K562 (cell line): ENCODE results near the gene PAQR7. TPM values are rescaled to one million over a fixed set of nuclear protein-coding genes. Genes with fewer than 3 reads are reported as not detected.

Experiments
- ARNT ChIP-seq, 2 experiments: fragments of 450-650 bp; IDR thresholded peaks; 2 replicates each; pipeline ENCODE4 v1.6.1; 2016; ENCODE audit warnings: mild to moderate bottlenecking in 1 of 2
- KDM4B ChIP-seq, 2 experiments: fragments of 450-650 bp in 1 of 2; sonication (generic) in 1 of 2; IDR thresholded peaks; 2 replicates each; pipeline ENCODE4 v1.6.1; 2016 to 2017; ENCODE audit warnings: borderline replicate concordance in 2 of 2, antibody characterized with exemption in 1 of 2, low read depth in 1 of 2, mild to moderate bottlenecking in 1 of 2
- MGA ChIP-seq: fragments of 450-650 bp; IDR thresholded peaks from 2 replicates; pipeline ENCODE4 v1.6.1; 2016; ENCODE audit warnings: mild to moderate bottlenecking, moderate library complexity
- NUFIP1 ChIP-seq: fragments of 450-650 bp; IDR thresholded peaks from 2 replicates; pipeline ENCODE4 v1.6.1; 2018; ENCODE audit not compliant: partially characterized antibody
- ZFX ChIP-seq: sonication (generic); formaldehyde crosslinking; IDR thresholded peaks from 2 replicates; pipeline ENCODE4 v1.8.0; 2022; ENCODE audit warnings: mild to moderate bottlenecking, missing genetic modification reagents, moderate library complexity
- ZNF609 ChIP-seq: sonication (generic); formaldehyde crosslinking; IDR thresholded peaks from 2 replicates; pipeline ENCODE4 v1.8.1; 2023; ENCODE audit warnings: missing genetic modification reagents, mild to moderate bottlenecking, borderline replicate concordance
- polyA plus RNA-seq, 8 experiments: library from polyadenylated mRNA; depleted of rRNA in 4 of 8; stranded (reverse) in 5 of 8; unstranded in 3 of 8; fragments of >200 nt; fragmentation: Nextera tagmentation in 2 of 8; fragmentation: Illumina TruSeq in 1 of 8; extraction: Ambion mirVana in 2 of 8; extraction: Trizol in 1 of 8; gene quantifications; 2 replicates each; pipeline versions ENCODE4 v1.2.1 to v1.2.3, GENCODE V29; 2011 to 2014; ENCODE audit warnings: inconsistent platforms in 1 of 8, missing spikeins in 1 of 8
- total RNA-seq, 7 experiments: library from RNA; depleted of rRNA in 6 of 7; stranded (reverse); fragments of >200 nt in 6 of 7; fragmentation: Illumina TruSeq in 2 of 7; extraction: Trizol in 2 of 7; gene quantifications; 2 replicates each; pipeline versions ENCODE4 v1.2.1 to v1.2.3, GENCODE V29; 2011 to 2021; ENCODE audit warnings: low replicate concordance in 1 of 7
- TF ChIP-seq, protein P1 (sequence below): sonication (generic); formaldehyde crosslinking; IDR thresholded peaks from 2 replicates; pipeline ENCODE4 v1.8.0; 2022; ENCODE audit warnings: mild to moderate bottlenecking, missing genetic modification reagents

Gene PAQR7
- total and polyA plus RNA-seq, 9 of the 15 experiments (the other 6 are each of a cell fraction or from before 2014, with no cell fraction given): 1.1 to 5.2 (median 2.6) TPM

GRCh38 chr1:25875856-25876692, 566 bp upstream of the PAQR7 start (continued):
- peak; percentile 3; the same call in 1 of the 2 replicates for TF ChIP-seq MGA
- no peak for TF ChIP-seq NUFIP1
- no peak for TF ChIP-seq ARNT (IDR thresholded peaks at IDR 0.05)
- TF ChIP-seq ZNF609 (CRISPR knock-in tag): no peak
- no peak for TF ChIP-seq KDM4B (IDR thresholded peaks at IDR 0.05; ENCODE audit: borderline replicate concordance in 2 of 2, low read depth in 1 of 2)
- peak; percentile 9; the same call in 1 of the 2 replicates for TF ChIP-seq ZFX (CRISPR knock-in tag)
- TF ChIP-seq, protein P1, sequence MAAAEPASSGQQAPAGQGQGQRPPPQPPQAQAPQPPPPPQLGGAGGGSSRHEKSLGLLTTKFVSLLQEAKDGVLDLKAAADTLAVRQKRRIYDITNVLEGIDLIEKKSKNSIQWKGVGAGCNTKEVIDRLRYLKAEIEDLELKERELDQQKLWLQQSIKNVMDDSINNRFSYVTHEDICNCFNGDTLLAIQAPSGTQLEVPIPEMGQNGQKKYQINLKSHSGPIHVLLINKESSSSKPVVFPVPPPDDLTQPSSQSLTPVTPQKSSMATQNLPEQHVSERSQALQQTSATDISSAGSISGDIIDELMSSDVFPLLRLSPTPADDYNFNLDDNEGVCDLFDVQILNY: 0 out of 2 replicates have a peak, but pooled peaks have one; percentile 7
